HepG2 (cell line): ENCODE measurements around the gene FETUB. TPM values are rescaled to one million over a fixed set of nuclear protein-coding genes. Genes with fewer than 3 reads are reported as not detected.

Experiments used
- ATAC-seq: fragments of 200-7000 bp; cut with Tn5 transposase; 3 replicates; pipeline ENCODE4 v1.9.1; 2020; ENCODE audit warnings: mild to moderate bottlenecking, moderate library complexity
- BruUV-seq: library from RNA; stranded (reverse); fragments of 400-500 nt; replicated peaks from 2 replicates; lab custom pipeline; 2021; lab: Mats Ljungman, UMichigan
- CTCF ChIA-PET: fragments of 300-600 bp; formaldehyde crosslinking; extraction: SDS; loops from one replicate; lab custom pipeline; 2021; ENCODE audit warnings: low total read pairs, inconsistent platforms, low intra/inter-chr PET ratio; lab: Yijun Ruan, JAX
- POLR2A ChIA-PET: fragments of 350-600 bp; sonication (Branson Sonifier 250); formaldehyde crosslinking; loops from one replicate; lab custom pipeline; 2020; ENCODE audit warnings: antibody characterized with exemption, inconsistent platforms; lab: Yijun Ruan, JAX
- DNase-seq: peaks from one replicate; pipeline ENCODE4 v3.0.0-alpha.2; 2015; ENCODE audit warnings: low spot score
- FAIRE-seq: peaks from 3 replicates; lab custom pipeline; 2011; peaks lifted over from hg19 to GRCh38; lab: Jason Lieb, UNC
- H2AFZ ChIP-seq: one replicate; pipeline ENCODE4 v1.6.1; 2011; ENCODE audit warnings: low read length, inconsistent platforms
- H3K27ac ChIP-seq: fragments of 300-600 bp; 3 replicates; pipeline ENCODE4 v1.8.0; 2011; ENCODE audit warnings: mixed run types, mild to moderate bottlenecking, mixed read lengths, low read length, inconsistent platforms; ENCODE audit not compliant: insufficient read depth; ENCODE audit errors: extremely low read length
- H3K27me3 ChIP-seq, 2 experiments: fragments of 200-600 bp in 1 of 2; 2 replicates in 1 of 2; 3 replicates in 1 of 2; pipeline versions ENCODE4 v1.6.0 to v1.8.0; 2011; ENCODE audit warnings: low read length in 2 of 2, mild to moderate bottlenecking in 2 of 2, moderate library complexity in 2 of 2, inconsistent platforms in 1 of 2; ENCODE audit not compliant: insufficient read depth in 2 of 2, control insufficient read depth in 1 of 2
- H3K36me3 ChIP-seq, 2 experiments: fragments of 200-600 bp in 1 of 2; replicated peaks in 1 of 2; 2 replicates in 1 of 2; 3 replicates in 1 of 2; pipeline versions ENCODE4 v1.5.1 to v1.8.0; 2011; ENCODE audit warnings: low read length in 2 of 2, inconsistent platforms in 1 of 2; ENCODE audit not compliant: insufficient read depth in 2 of 2, control insufficient read depth in 1 of 2
- H3K4me1 ChIP-seq: 2 replicates; pipeline ENCODE4 v1.5.1; 2012; ENCODE audit warnings: low read length, inconsistent platforms; ENCODE audit not compliant: insufficient read depth
- H3K4me2 ChIP-seq: 2 replicates; pipeline ENCODE4 v1.6.0; 2011; ENCODE audit warnings: low read depth, low read length, inconsistent platforms
- H3K4me3 ChIP-seq, 3 experiments: fragments of 200-600 bp in 1 of 3; sonication (generic), shearing (Covaris generic) in 1 of 3; replicated peaks in 1 of 3; 2 replicates each; pipeline ENCODE4 v1.5.1; 2011 to 2016; ENCODE audit warnings: low read length in 3 of 3, inconsistent platforms in 2 of 3, low read depth in 2 of 3, mild to moderate bottlenecking in 2 of 3, control low read depth in 1 of 3, mixed read lengths in 1 of 3; ENCODE audit not compliant: insufficient read depth in 1 of 3
- H3K79me2 ChIP-seq: one replicate; pipeline ENCODE4 v1.6.1; 2011; ENCODE audit warnings: low read length, inconsistent platforms; ENCODE audit not compliant: insufficient read depth
- H3K9ac ChIP-seq: 2 replicates; pipeline ENCODE4 v1.6.0; 2011; ENCODE audit warnings: mild to moderate bottlenecking, low read depth, low read length, inconsistent platforms; ENCODE audit not compliant: insufficient read depth
- H3K9me3 ChIP-seq: 2 replicates; pipeline ENCODE4 v1.5.1; 2012; ENCODE audit warnings: mild to moderate bottlenecking, low read length
- H4K20me1 ChIP-seq: 2 replicates; pipeline ENCODE4 v1.6.0; 2011; ENCODE audit warnings: inconsistent platforms, mild to moderate bottlenecking, low read length, moderate library complexity; ENCODE audit not compliant: insufficient read depth
- CEBPB ChIP-seq: IDR thresholded peaks from 2 replicates; pipeline ENCODE4 v1.6.1; 2011; ENCODE audit warnings: low read depth, low read length, improper control_type of control experiment, borderline replicate concordance
- DNMT3B ChIP-seq: conservative IDR thresholded peaks from 2 replicates; pipeline ENCODE4 v1.6.1; 2016; ENCODE audit warnings: missing biosample characterization, control low read depth
- GLI4 ChIP-seq: sonication (generic); formaldehyde crosslinking; IDR thresholded peaks from 2 replicates; pipeline ENCODE4 v1.5.1; 2020; ENCODE audit warnings: missing genetic modification reagents, mild to moderate bottlenecking, moderate library complexity, borderline replicate concordance
- RBM22 ChIP-seq: fragments of 200-400 bp; formaldehyde crosslinking; optimal IDR thresholded peaks from 2 replicates; pipeline ENCODE3; 2017; ENCODE audit warnings: mild to moderate bottlenecking, low read length, moderate library complexity
- ZBTB8A ChIP-seq: sonication (generic); formaldehyde crosslinking; IDR thresholded peaks from 2 replicates; pipeline ENCODE4 v1.4.0; 2020; ENCODE audit warnings: mild to moderate bottlenecking, low read depth, missing genetic modification reagents, borderline replicate concordance
- ZFP62 ChIP-seq: sonication (generic); formaldehyde crosslinking; IDR thresholded peaks from 2 replicates; pipeline ENCODE4 v1.4.0; 2020; ENCODE audit warnings: missing genetic modification reagents
- ZNF484 ChIP-seq: sonication (generic); formaldehyde crosslinking; IDR thresholded peaks from 2 replicates; pipeline ENCODE4 v1.5.1; 2020; ENCODE audit warnings: mild to moderate bottlenecking, low read depth, missing genetic modification reagents, borderline replicate concordance
- ZNF557 ChIP-seq: sonication (generic); formaldehyde crosslinking; IDR thresholded peaks from 2 replicates; pipeline ENCODE4 v1.4.0; 2020; ENCODE audit warnings: missing genetic modification reagents
- ZNF780A ChIP-seq: sonication (generic); formaldehyde crosslinking; IDR thresholded peaks from 2 replicates; pipeline ENCODE4 v1.8.0; 2022; ENCODE audit warnings: mild to moderate bottlenecking, missing genetic modification reagents, moderate library complexity
- WGBS: methylation state at CpG from one replicate; pipeline ENCODE4 v1.1.6; 2017; ENCODE audit warnings: low lambda C conversion rate; 5-methylcytosine and 5-hydroxymethylcytosine counted together
- in situ Hi-C: cut with HindIII; loops from 2 replicates; pipeline ENCODE4 v1.10.0; 2017; ENCODE audit warnings: low pct_unique_long_range_greater_than_20kb; ENCODE audit not compliant: extremely low pct_ligation_motif_present
- intact Hi-C: fragments of 100-400 bp; cut with micrococcal nuclease; formaldehyde crosslinking; loops from one replicate; pipeline ENCODE4 v1.10.0; 2022; ENCODE audit not compliant: unreplicated experiment
- polyA plus RNA-seq, 8 experiments: library from polyadenylated mRNA; depleted of rRNA in 3 of 8; stranded (reverse) in 7 of 8; unstranded in 1 of 8; fragments of >200 nt; fragmentation: Illumina TruSeq in 4 of 8; extraction: Trizol in 4 of 8; gene quantifications; 2 replicates each; pipeline versions ENCODE4 v1.2.1 to v1.2.3, GENCODE V29; 2011 to 2016; ENCODE audit warnings: low read depth in 4 of 8, missing spikeins in 1 of 8, mixed read lengths in 1 of 8; ENCODE audit not compliant: insufficient read depth in 1 of 8
- total RNA-seq, 5 experiments: library from RNA; depleted of rRNA; stranded (reverse); fragments of >200 nt; fragmentation: Illumina TruSeq; extraction: Trizol; gene quantifications; 2 replicates each; pipeline ENCODE4 v1.2.3, GENCODE V29; 2016; ENCODE audit warnings: low read depth in 1 of 5
- TF ChIP-seq, protein P1 (sequence below): sonication (generic); formaldehyde crosslinking; IDR thresholded peaks from 2 replicates; pipeline ENCODE4 v1.4.0; 2020; ENCODE audit warnings: missing genetic modification reagents, mild to moderate bottlenecking, borderline replicate concordance

FETUB gene
- total and polyA plus RNA-seq, 2 of the 13 experiments (the other 11 are each of a cell fraction or from before 2014, with no cell fraction given), result 2.1 to 4.4 TPM

DNA sequence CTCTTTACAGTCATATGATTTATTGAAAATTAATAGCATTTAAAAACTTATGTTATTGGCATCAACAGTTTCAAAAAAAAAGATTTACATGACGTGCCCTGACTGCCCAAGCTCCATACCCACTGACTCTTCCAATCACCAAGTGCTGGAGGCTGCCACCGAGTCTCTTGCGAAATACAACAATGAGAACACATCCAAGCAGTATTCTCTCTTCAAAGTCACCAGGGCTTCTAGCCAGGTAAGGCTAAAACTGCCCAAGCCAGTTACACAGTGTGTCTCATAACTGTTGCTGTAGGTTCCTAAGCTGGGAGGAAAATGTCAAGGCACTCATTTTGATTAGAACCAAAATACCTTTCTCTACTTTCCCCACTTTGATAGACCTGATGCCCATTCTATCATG lies 4.5 kb downstream of the FETUB start:
- no peak overlapping the region for H3K27ac ChIP-seq
- in situ Hi-C loops (no loop called here), intact Hi-C loops (no loop called here)
- H3K9ac ChIP-seq, result no peak overlapping the region
- peak; percentile 51 for TF ChIP-seq CEBPB
- TF ChIP-seq, protein P1, sequence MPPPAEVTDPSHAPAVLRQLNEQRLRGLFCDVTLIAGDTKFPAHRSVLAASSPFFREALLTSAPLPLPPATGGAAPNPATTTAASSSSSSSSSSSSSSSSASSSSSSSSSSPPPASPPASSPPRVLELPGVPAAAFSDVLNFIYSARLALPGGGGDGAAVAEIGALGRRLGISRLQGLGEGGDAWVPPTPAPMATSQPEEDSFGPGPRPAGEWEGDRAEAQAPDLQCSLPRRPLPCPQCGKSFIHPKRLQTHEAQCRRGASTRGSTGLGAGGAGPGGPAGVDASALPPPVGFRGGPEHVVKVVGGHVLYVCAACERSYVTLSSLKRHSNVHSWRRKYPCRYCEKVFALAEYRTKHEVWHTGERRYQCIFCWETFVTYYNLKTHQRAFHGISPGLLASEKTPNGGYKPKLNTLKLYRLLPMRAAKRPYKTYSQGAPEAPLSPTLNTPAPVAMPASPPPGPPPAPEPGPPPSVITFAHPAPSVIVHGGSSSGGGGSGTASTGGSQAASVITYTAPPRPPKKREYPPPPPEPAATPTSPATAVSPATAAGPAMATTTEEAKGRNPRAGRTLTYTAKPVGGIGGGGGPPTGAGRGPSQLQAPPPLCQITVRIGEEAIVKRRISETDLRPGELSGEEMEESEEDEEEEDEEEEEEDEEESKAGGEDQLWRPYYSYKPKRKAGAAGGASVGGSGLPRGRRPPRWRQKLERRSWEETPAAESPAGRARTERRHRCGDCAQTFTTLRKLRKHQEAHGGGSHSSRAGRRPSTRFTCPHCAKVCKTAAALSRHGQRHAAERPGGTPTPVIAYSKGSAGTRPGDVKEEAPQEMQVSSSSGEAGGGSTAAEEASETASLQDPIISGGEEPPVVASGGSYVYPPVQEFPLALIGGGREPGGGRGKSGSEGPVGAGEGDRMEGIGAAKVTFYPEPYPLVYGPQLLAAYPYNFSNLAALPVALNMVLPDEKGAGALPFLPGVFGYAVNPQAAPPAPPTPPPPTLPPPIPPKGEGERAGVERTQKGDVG (CRISPR knock-in tag), result no peak
- POLR2A ChIA-PET, result no interaction called here
- ATAC-seq (no peak), FAIRE-seq (no peak), DNase-seq (no peak)
- no peak overlapping the region for H3K4me3 ChIP-seq
- WGBS, result 69% methylated on average over 3 of the region's 3 CpGs
- no peaks in the 10 kb centered on the region for H3K27me3 ChIP-seq
- no peaks in the 10 kb centered on the region for H3K36me3 ChIP-seq
- H3K9me3 ChIP-seq, result no peaks in the 10 kb centered on the region
- no peaks in the 10 kb centered on the region for H4K20me1 ChIP-seq
- no TSS peak for BruUV-seq
- no peak overlapping the region for H3K4me2 ChIP-seq
- peaks cover 13% of the 10 kb centered on the region for H3K4me1 ChIP-seq
- CTCF ChIA-PET, result no interaction called here
- H3K79me2 ChIP-seq, result no peaks in the 10 kb centered on the region
- H2AFZ ChIP-seq, result no peak overlapping the region

DNA sequence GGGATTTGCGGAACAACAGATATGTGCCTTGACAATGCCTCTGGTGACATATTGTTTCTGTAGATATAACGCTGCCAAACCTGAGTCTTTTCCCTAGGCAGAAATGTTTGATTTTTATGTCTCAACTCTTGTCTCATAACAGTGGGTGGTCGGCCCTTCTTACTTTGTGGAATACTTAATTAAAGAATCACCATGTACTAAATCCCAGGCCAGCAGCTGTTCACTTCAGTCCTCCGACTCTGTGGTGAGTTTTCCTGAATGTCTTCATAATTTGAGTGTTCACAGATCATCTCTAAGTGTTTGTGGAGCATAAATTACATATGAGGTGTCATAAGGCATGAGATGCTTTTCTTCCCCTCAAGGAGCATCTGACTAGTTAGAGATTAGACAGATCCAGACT lies 5.9 kb downstream of the FETUB start:
- Histone ChIP-seq H4K20me1 (no peaks in the 10 kb centered on the region), H3K4me2 (no peak overlapping the region), H3K27ac (no peak overlapping the region), H3K27me3 (no peaks in the 10 kb centered on the region), H2AFZ (no peak overlapping the region), H3K79me2 (no peaks in the 10 kb centered on the region), H3K4me3 (no peak overlapping the region), H3K36me3 (no peaks in the 10 kb centered on the region), H3K4me1 (no peaks in the 10 kb centered on the region), H3K9ac (no peak overlapping the region), H3K9me3 (no peaks in the 10 kb centered on the region)
- BruUV-seq, result no TSS peak
- in situ Hi-C loops, result no loop called here
- DNase-seq (no peak), FAIRE-seq (no peak), ATAC-seq (no peak)
- intact Hi-C loops, result no loop called here
- 84% methylated on average over 4 of the region's 4 CpGs for WGBS
- CTCF ChIA-PET, result no interaction called here
- POLR2A ChIA-PET, result no interaction called here
- TF ChIP-seq ZFP62 (CRISPR knock-in tag), result no peak
- TF ChIP-seq GLI4 (CRISPR knock-in tag), result no peak
- TF ChIP-seq ZBTB8A (CRISPR knock-in tag), result no peak
- TF ChIP-seq DNMT3B (CRISPR knock-in tag), result no peak
- no peak for TF ChIP-seq ZNF484 (CRISPR knock-in tag)
- TF ChIP-seq ZNF780A (CRISPR knock-in tag), result no peak
- no peak for TF ChIP-seq ZNF557
- no peak for TF ChIP-seq RBM22
